Skeletal muscle tissue (tissue), 4 donors: ENCODE measurements around the gene NEURL4. TPM values are rescaled to one million over a fixed set of nuclear protein-coding genes. Genes with fewer than 3 reads are reported as not detected.

Source experiments
- H3K27ac ChIP-seq: one replicate; pipeline ENCODE4 v1.7.0; 2013; ENCODE audit warnings: mild to moderate bottlenecking, low read depth, low read length, inconsistent platforms
- H3K27me3 ChIP-seq, 3 donors: one replicate each; pipeline ENCODE4 v1.7.0; 2013; ENCODE audit warnings: low read length in 3 of 3; ENCODE audit not compliant: control insufficient read depth in 3 of 3, insufficient read depth in 3 of 3
- H3K36me3 ChIP-seq, 3 donors: one replicate each; pipeline ENCODE4 v1.7.0; 2013; ENCODE audit warnings: low read length in 3 of 3; ENCODE audit not compliant: control insufficient read depth in 3 of 3, insufficient read depth in 3 of 3
- H3K4me1 ChIP-seq, 3 donors: one replicate each; pipeline ENCODE4 v1.7.0; 2013; ENCODE audit warnings: low read length in 3 of 3, mild to moderate bottlenecking in 3 of 3; ENCODE audit not compliant: control insufficient read depth in 3 of 3, insufficient read depth in 3 of 3
- H3K4me3 ChIP-seq, 3 donors: one replicate each; pipeline ENCODE4 v1.7.0; 2013; ENCODE audit warnings: low read length in 3 of 3
- H3K9ac ChIP-seq, 3 donors: one replicate each; pipeline ENCODE4 v1.7.0; 2013; ENCODE audit warnings: low read length in 3 of 3, mild to moderate bottlenecking in 3 of 3, moderate library complexity in 2 of 3, low read depth in 1 of 3
- H3K9me3 ChIP-seq, 3 donors: one replicate each; pipeline ENCODE4 v1.7.0; 2013; ENCODE audit warnings: low read length in 3 of 3; ENCODE audit not compliant: control insufficient read depth in 3 of 3
- total RNA-seq: library from RNA; depleted of rRNA; stranded (reverse); fragments of >200 nt; gene quantifications from one replicate; pipeline ENCODE4 v1.2.3, GENCODE V29; 2014
- donor health status: Osteomylitis.

NEURL4 gene
- total RNA-seq, 1 donor from 2014 or later = 19.8 TPM

- peak overlapping the region in 1 of 3 donors; percentile 45 for H3K9ac ChIP-seq
- H3K4me3 ChIP-seq = no peak overlapping the region
- peak overlapping the region; percentile 11 for H3K27ac ChIP-seq
- no peaks in the 10 kb centered on the region for H3K27me3 ChIP-seq
- no peaks in the 10 kb centered on the region for H3K36me3 ChIP-seq
- no peaks in the 10 kb centered on the region for H3K9me3 ChIP-seq
- H3K4me1 ChIP-seq = peaks cover 24 to 50% (median 32%) of the 10 kb centered on the region in 3 donors
Observed at GRCh38 chr17:7357381-7357780, 28.2 kb upstream of the NEURL4 start.

DNA sequence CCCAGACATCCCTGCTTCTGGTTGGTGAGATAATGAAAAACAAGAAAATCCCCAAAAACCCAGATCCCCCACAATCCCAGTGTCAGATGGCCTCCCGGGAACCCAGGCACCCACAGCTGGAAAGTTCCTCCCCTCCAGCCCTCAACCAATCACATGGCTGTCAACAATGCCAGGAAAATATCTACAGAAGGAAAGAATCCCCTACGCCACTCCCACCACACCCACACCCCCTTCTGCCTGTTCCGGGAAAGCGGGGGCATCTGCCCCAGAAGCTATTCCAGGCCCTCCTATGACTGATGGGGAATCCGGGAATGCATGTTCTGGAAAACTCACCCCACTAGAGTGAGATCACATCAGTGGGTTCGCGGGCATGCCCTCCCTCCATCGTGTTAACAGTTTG lies 27.6 kb upstream of the NEURL4 start:
- Histone ChIP-seq H3K4me1 (peaks cover 25 to 51% (median 33%) of the 10 kb centered on the region in 3 donors), H3K4me3 (no peak overlapping the region), H3K27ac (peak overlapping the region; percentile 41), H3K27me3 (no peaks in the 10 kb centered on the region), H3K9me3 (no peaks in the 10 kb centered on the region), H3K36me3 (no peaks in the 10 kb centered on the region), H3K9ac (peak overlapping the region in 2 of 3 donors; percentile 39 to 40)

DNA sequence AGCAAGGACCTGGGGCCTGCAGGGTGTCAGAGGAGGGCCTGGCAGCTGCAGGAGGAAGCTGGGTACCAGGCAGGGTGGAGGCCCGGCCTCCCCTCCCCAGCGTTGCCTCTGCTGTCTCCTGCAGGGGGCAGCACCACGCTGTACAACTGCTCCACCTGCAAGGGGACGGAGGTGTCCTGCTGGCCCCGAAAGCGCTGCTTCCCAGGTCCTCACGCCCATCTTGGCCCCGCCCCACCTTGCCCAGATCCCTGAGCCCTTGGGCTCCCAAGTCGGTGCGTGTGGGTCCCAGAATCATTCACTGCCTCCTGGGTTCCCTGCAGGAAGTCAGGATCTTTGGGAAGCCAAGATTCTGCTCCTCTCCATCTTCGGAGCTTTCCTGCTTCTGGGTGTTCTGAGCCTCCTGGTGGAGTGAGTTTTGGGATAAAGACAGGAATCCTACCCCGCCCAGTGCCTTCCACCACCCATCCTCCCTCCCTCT lies 27.0 kb upstream of the NEURL4 start:
- Histone ChIP-seq H3K27me3 (no peaks in the 10 kb centered on the region), H3K4me1 (peaks cover 25 to 53% (median 36%) of the 10 kb centered on the region in 3 donors), H3K9ac (peak overlapping the region in 1 of 3 donors; percentile 40), H3K4me3 (no peak overlapping the region), H3K27ac (peak overlapping the region; percentile 41), H3K9me3 (no peaks in the 10 kb centered on the region), H3K36me3 (no peaks in the 10 kb centered on the region)

- no peaks in the 10 kb centered on the region for H3K36me3 ChIP-seq
- no peak overlapping the region for H3K27ac ChIP-seq
- H3K4me1 ChIP-seq = peaks cover 25 to 58% (median 40%) of the 10 kb centered on the region in 3 donors
- no peak overlapping the region for H3K4me3 ChIP-seq
- H3K9ac ChIP-seq = no peak overlapping the region
- no peaks in the 10 kb centered on the region for H3K9me3 ChIP-seq
- H3K27me3 ChIP-seq = no peaks in the 10 kb centered on the region
Observed at GRCh38 chr17:7355573-7355972, 26.4 kb upstream of the NEURL4 start.

GRCh38 chr17:7355053-7355452 lies 25.9 kb upstream of the NEURL4 start, which contains the start of gene TMEM95:
Gene TMEM95, plus strand, starts transcription at chr17:7355156. Its CDS starts 49 bp downstream, at chr17:7355205.
- H3K36me3 ChIP-seq = no peaks in the 10 kb centered on the region
- no peak within 1 kb of the TSS for H3K27ac ChIP-seq
- H3K9ac ChIP-seq = peak within 1 kb of the TSS in 2 of 3 donors; percentile 14 to 55

DNA sequence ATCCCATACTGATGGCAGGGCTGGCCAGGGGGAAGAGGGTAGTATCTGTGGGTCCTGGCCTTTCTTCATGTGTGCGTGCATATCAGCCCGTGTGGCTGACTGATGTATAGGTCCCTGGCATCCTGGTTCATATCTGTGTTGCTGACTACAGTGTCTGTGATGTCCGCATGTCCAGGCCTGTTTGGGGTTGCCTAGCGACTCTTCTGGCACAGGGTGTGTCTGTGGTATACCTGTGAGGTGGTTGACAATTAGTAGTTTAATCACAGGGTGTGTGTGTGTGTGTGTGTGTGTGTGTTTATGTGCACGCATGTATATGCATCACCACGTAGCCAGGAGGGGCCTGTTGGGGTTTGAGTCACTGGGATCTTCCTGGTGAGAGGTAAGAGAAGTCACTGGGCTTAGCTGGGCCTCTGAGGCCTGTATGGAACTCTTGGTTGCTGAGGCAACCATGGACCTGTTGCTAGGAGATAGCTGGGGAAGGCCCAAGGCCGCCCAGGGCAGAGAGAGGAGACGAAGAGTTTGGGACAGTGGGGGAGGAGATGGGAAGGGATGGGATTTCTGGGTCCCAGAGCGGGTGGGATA lies 25.2 kb upstream of the NEURL4 start:
- Histone ChIP-seq H3K36me3 (no peaks in the 10 kb centered on the region), H3K27ac (no peak overlapping the region), H3K4me3 (peak overlapping the region in 1 of 3 donors; percentile 40), H3K27me3 (no peaks in the 10 kb centered on the region), H3K9ac (peak overlapping the region in 1 of 3 donors; percentile 55), H3K4me1 (peaks cover 31 to 68% (median 50%) of the 10 kb centered on the region in 3 donors), H3K9me3 (no peaks in the 10 kb centered on the region)

More at GRCh38 chr17:7355053-7355452, 25.9 kb upstream of the NEURL4 start, which contains the start of gene TMEM95:
- H3K4me1 ChIP-seq = peaks cover 25 to 61% (median 43%) of the 10 kb centered on the region in 3 donors
- no peaks in the 10 kb centered on the region for H3K9me3 ChIP-seq
- H3K4me3 ChIP-seq = peak within 1 kb of the TSS in 1 of 3 donors; percentile 40
- H3K27me3 ChIP-seq = no peaks in the 10 kb centered on the region

- H3K27me3 ChIP-seq = no peaks in the 10 kb centered on the region
- H3K27ac ChIP-seq = peak overlapping the region; percentile 98
- H3K4me1 ChIP-seq = peaks cover 41 to 81% (median 61%) of the 10 kb centered on the region in 3 donors
- peak overlapping the region; percentile 78 to 90 (median 80) for H3K4me3 ChIP-seq
- no peaks in the 10 kb centered on the region for H3K36me3 ChIP-seq
- H3K9ac ChIP-seq = peak overlapping the region; percentile 92 to 99 (median 92)
- H3K9me3 ChIP-seq = no peaks in the 10 kb centered on the region
Observed at GRCh38 chr17:7352910-7353635, 23.9 kb upstream of the NEURL4 start.

DNA sequence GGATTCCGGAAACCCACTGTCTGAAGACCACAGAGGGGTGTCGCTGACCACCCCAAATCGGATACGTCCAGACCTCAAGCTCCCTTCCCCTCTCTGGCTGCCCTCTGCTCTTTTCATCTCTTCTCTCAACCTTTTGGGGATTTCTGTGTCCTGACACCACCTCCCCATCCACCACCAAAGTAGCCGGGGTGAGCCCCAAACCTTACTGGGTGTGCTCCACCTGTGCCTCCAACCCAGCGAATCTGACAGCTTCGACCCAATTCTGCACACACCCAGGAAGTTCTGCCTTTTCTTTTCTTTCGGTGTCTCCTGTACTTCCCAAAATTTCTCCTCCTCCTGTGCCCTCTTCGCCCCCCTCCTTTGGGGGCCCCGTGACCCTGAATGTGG lies 23.4 kb upstream of the NEURL4 start:
- Histone ChIP-seq H3K4me1 (peaks cover 46 to 83% (median 63%) of the 10 kb centered on the region in 3 donors), H3K36me3 (no peaks in the 10 kb centered on the region), H3K27me3 (no peaks in the 10 kb centered on the region), H3K9ac (peak overlapping the region; percentile 92 to 99 (median 92)), H3K9me3 (no peaks in the 10 kb centered on the region), H3K4me3 (peak overlapping the region; percentile 78 to 90 (median 80)), H3K27ac (peak overlapping the region; percentile 98)

GRCh38 chr17:7351665-7352502 lies 22.7 kb upstream of the NEURL4 start, which contains the start of gene KCTD11:
Gene KCTD11, plus strand, starts transcription at chr17:7352162.
- Histone ChIP-seq H3K4me3 (peak within 1 kb of the TSS; percentile 79 to 90 (median 80)), H3K4me1 (peaks cover 48 to 85% (median 70%) of the 10 kb centered on the region in 3 donors), H3K27me3 (no peaks in the 10 kb centered on the region), H3K36me3 (no peaks in the 10 kb centered on the region), H3K9ac (peak within 1 kb of the TSS; percentile 92 to 99 (median 98)), H3K27ac (peak within 1 kb of the TSS; percentile 98), H3K9me3 (no peaks in the 10 kb centered on the region)
